GM19238 (cell line): ENCODE results near the gene SEC61B.
"Not testable (repeated sequence)": the region's sequence is repeated elsewhere in the genome, so short reads cannot be mapped to it uniquely, and the experiment has no call there.

Source experiments
- DNase-seq: peaks from one replicate; pipeline ENCODE4 v3.0.0; 2011; ENCODE audit warnings: low spot score; ENCODE audit not compliant: insufficient read length

SEC61B gene

GRCh38 chr9:99235926-99236634 is 14.0 kb downstream of the SEC61B start:
- DNase-seq: no peak

GRCh38 chr9:99237356-99237755 is 15.3 kb downstream of the SEC61B start:
- DNase-seq: no peak

GRCh38 chr9:99237849-99238248 is 15.8 kb downstream of the SEC61B start:
- not testable (repeated sequence) for DNase-seq

GRCh38 chr9:99238331-99238730 is 16.2 kb downstream of the SEC61B start:
- DNase-seq: no peak

- no peak for DNase-seq
These were observed 17.4 kb downstream of the SEC61B start for GRCh38 chr9:99239341-99240060.

GRCh38 chr9:99241106-99241505 is 19.0 kb downstream of the SEC61B start:
- no peak for DNase-seq

GRCh38 chr9:99244344-99245260 is 22.5 kb downstream of the SEC61B start:
- no peak for DNase-seq

- no peak for DNase-seq
These were observed 27.5 kb downstream of the SEC61B start for GRCh38 chr9:99249619-99250018.

- DNase-seq: no peak
These were observed 29.1 kb downstream of the SEC61B start for GRCh38 chr9:99251157-99251556.

GRCh38 chr9:99253134-99253533 is 31.1 kb downstream of the SEC61B start:
- DNase-seq: no peak

- peak; percentile 84 for DNase-seq
These were observed 31.8 kb downstream of the SEC61B start for GRCh38 chr9:99253772-99254431.

GRCh38 chr9:99255651-99256050 is 33.6 kb downstream of the SEC61B start:
- DNase-seq: no peak

GRCh38 chr9:99257723-99258389 is 35.8 kb downstream of the SEC61B start:
- DNase-seq: no peak

- no peak for DNase-seq
These were observed 37.3 kb downstream of the SEC61B start for GRCh38 chr9:99259231-99259918.

GRCh38 chr9:99261923-99262322 is 39.8 kb downstream of the SEC61B start:
- DNase-seq: no peak

GRCh38 chr9:99262949-99263418 is 40.9 kb downstream of the SEC61B start:
- no peak for DNase-seq

GRCh38 chr9:99264070-99264680 is 42.1 kb downstream of the SEC61B start:
- no peak for DNase-seq

- no peak for DNase-seq
These were observed 43.6 kb downstream of the SEC61B start for GRCh38 chr9:99265691-99266090.

- no peak for DNase-seq
These were observed 44.4 kb downstream of the SEC61B start for GRCh38 chr9:99266255-99267023.
